ENCODE data around the gene KCTD16.

The KCTD16 gene

GRCh38 chr5:144170276-144171024 lies at the start of gene KCTD16, which contains the start of gene YIPF5:
Gene KCTD16 (plus strand): TSS chr5:144170873.
Gene YIPF5 (minus strand): TSS chr5:144170659. CDS start chr5:144169955, 704 bp downstream.
- DNase-seq, result peak; percentile 98

GRCh38 chr5:144121577-144121976 lies 49.1 kb upstream of the KCTD16 start:
- no peak for DNase-seq

- DNase-seq, result no peak
These were observed 48.6 kb upstream of the KCTD16 start for GRCh38 chr5:144122081-144122480.

GRCh38 chr5:144122641-144123040 lies 48.0 kb upstream of the KCTD16 start:
- DNase-seq, result no peak

GRCh38 chr5:144125163-144125726 lies 45.4 kb upstream of the KCTD16 start:
- no peak for DNase-seq

GRCh38 chr5:144126707-144127106 lies 44.0 kb upstream of the KCTD16 start:
- DNase-seq, result no peak

- no peak for DNase-seq
These were observed 41.8 kb upstream of the KCTD16 start for GRCh38 chr5:144128844-144129243.

- DNase-seq, result no peak
These were observed 40.4 kb upstream of the KCTD16 start for GRCh38 chr5:144130306-144130705.

GRCh38 chr5:144131261-144131660 lies 39.4 kb upstream of the KCTD16 start:
- no peak for DNase-seq

- no peak for DNase-seq
These were observed 37.5 kb upstream of the KCTD16 start for GRCh38 chr5:144133050-144133633.

- no peak for DNase-seq
These were observed 36.4 kb upstream of the KCTD16 start for GRCh38 chr5:144134194-144134826.

GRCh38 chr5:144135113-144135762 lies 35.4 kb upstream of the KCTD16 start:
- no peak for DNase-seq

GRCh38 chr5:144139586-144139985 lies 31.1 kb upstream of the KCTD16 start:
- no peak for DNase-seq

- DNase-seq, result no peak
These were observed 29.1 kb upstream of the KCTD16 start for GRCh38 chr5:144141585-144141984.

- DNase-seq, result no peak
These were observed 28.4 kb upstream of the KCTD16 start for GRCh38 chr5:144142139-144142823.

GRCh38 chr5:144142824-144143162 lies 27.9 kb upstream of the KCTD16 start:
- DNase-seq, result no peak

GRCh38 chr5:144143625-144144024 lies 27.0 kb upstream of the KCTD16 start:
- no peak for DNase-seq

- no peak for DNase-seq
These were observed 25.5 kb upstream of the KCTD16 start for GRCh38 chr5:144144956-144145751.

GRCh38 chr5:144151026-144151425 lies 19.6 kb upstream of the KCTD16 start:
- DNase-seq, result no peak

- DNase-seq, result no peak
These were observed 13.9 kb upstream of the KCTD16 start for GRCh38 chr5:144156767-144157171.

GRCh38 chr5:144162686-144163085 lies 8.0 kb upstream of the KCTD16 start:
- no peak for DNase-seq

- no peak for DNase-seq
These were observed 4.0 kb upstream of the KCTD16 start for GRCh38 chr5:144166696-144167095.

Data from CD4-positive, alpha-beta T cell treated with Interferon gamma for 1 hour (primary cell).